Neural cell (in vitro differentiated cells): Measurements from ENCODE around the gene SSBP1.

Source experiments
- EP300 ChIP-seq: fragments of 450-650 bp; conservative IDR thresholded peaks from 2 replicates; pipeline ENCODE4 v1.6.1; 2014; ENCODE audit warnings: antibody characterized with exemption, mild to moderate bottlenecking, moderate library complexity; ENCODE audit not compliant: poor library complexity, severe bottlenecking
- POLR2AphosphoS5 ChIP-seq: IDR thresholded peaks from 2 replicates; pipeline ENCODE4 v1.6.1; 2012
- RAD21 ChIP-seq: fragments of 450-650 bp; conservative IDR thresholded peaks from 2 replicates; pipeline ENCODE4 v1.6.1; 2014; ENCODE audit warnings: antibody characterized with exemption, mild to moderate bottlenecking, moderate library complexity
- TF ChIP-seq, protein P1 (sequence below): fragments of 450-650 bp; IDR thresholded peaks from 2 replicates; pipeline ENCODE4 v1.5.1; 2014; ENCODE audit warnings: antibody characterized with exemption, mild to moderate bottlenecking, moderate library complexity; ENCODE audit not compliant: poor library complexity, severe bottlenecking
- TF ChIP-seq, protein P2 (sequence below): IDR thresholded peaks from 2 replicates; pipeline ENCODE4 v1.6.1; 2012; ENCODE audit warnings: borderline replicate concordance

DNA sequence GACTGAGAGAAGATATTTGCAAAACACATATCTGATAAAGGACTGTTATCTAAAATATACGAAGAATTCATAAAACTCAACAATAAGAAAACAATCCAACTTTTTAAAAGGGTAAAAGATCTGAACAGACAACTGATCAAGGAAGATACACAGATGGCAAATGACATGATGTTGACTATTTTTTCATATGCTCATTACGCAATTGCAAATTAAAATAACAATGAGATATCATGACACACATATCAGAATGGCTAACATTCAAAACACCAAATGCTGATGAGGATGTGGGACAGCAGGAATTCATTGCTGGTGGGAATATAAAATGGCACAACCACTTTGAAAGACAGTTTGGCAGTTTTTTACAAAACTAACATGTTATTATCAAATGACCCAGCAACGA, 45.1 kb upstream of the SSBP1 start:
- TF ChIP-seq, protein P1, sequence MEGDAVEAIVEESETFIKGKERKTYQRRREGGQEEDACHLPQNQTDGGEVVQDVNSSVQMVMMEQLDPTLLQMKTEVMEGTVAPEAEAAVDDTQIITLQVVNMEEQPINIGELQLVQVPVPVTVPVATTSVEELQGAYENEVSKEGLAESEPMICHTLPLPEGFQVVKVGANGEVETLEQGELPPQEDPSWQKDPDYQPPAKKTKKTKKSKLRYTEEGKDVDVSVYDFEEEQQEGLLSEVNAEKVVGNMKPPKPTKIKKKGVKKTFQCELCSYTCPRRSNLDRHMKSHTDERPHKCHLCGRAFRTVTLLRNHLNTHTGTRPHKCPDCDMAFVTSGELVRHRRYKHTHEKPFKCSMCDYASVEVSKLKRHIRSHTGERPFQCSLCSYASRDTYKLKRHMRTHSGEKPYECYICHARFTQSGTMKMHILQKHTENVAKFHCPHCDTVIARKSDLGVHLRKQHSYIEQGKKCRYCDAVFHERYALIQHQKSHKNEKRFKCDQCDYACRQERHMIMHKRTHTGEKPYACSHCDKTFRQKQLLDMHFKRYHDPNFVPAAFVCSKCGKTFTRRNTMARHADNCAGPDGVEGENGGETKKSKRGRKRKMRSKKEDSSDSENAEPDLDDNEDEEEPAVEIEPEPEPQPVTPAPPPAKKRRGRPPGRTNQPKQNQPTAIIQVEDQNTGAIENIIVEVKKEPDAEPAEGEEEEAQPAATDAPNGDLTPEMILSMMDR = no peak
- TF ChIP-seq EP300 (no peak), RAD21 (no peak), POLR2AphosphoS5 (no peak)
- TF ChIP-seq, protein P2, sequence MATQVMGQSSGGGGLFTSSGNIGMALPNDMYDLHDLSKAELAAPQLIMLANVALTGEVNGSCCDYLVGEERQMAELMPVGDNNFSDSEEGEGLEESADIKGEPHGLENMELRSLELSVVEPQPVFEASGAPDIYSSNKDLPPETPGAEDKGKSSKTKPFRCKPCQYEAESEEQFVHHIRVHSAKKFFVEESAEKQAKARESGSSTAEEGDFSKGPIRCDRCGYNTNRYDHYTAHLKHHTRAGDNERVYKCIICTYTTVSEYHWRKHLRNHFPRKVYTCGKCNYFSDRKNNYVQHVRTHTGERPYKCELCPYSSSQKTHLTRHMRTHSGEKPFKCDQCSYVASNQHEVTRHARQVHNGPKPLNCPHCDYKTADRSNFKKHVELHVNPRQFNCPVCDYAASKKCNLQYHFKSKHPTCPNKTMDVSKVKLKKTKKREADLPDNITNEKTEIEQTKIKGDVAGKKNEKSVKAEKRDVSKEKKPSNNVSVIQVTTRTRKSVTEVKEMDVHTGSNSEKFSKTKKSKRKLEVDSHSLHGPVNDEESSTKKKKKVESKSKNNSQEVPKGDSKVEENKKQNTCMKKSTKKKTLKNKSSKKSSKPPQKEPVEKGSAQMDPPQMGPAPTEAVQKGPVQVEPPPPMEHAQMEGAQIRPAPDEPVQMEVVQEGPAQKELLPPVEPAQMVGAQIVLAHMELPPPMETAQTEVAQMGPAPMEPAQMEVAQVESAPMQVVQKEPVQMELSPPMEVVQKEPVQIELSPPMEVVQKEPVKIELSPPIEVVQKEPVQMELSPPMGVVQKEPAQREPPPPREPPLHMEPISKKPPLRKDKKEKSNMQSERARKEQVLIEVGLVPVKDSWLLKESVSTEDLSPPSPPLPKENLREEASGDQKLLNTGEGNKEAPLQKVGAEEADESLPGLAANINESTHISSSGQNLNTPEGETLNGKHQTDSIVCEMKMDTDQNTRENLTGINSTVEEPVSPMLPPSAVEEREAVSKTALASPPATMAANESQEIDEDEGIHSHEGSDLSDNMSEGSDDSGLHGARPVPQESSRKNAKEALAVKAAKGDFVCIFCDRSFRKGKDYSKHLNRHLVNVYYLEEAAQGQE = no peak
